Suprapubic skin (tissue), 4 donors: Measurements from ENCODE around the gene GHRH.
A peak's percentile ranks its signal among the peaks of the same experiment; 100 is the strongest.

Experiments
- CTCF ChIP-seq, 2 donors: fragments of 200-600 bp in 1 of 2; fragments of 450-650 bp in 1 of 2; sonication (generic) in 1 of 2; IDR thresholded peaks; one replicate each; pipeline ENCODE4 v1.5.1; 2016 to 2019; ENCODE audit warnings: antibody characterized with exemption in 2 of 2, mild to moderate bottlenecking in 1 of 2, moderate library complexity in 1 of 2
- POLR2A ChIP-seq, 2 donors: fragments of 450-650 bp; IDR thresholded peaks; one replicate each; pipeline ENCODE4 v1.6.1; 2017; ENCODE audit warnings: antibody characterized with exemption in 2 of 2, mild to moderate bottlenecking in 2 of 2, moderate library complexity in 2 of 2
- POLR2AphosphoS5 ChIP-seq, 3 donors: sonication (generic); formaldehyde crosslinking; IDR thresholded peaks; one replicate each; pipeline ENCODE4 v1.6.1; 2017; ENCODE audit warnings: antibody characterized with exemption in 3 of 3

- peak in 1 of 3 donors; percentile 26 for TF ChIP-seq POLR2AphosphoS5 (IDR thresholded peaks at IDR 0.05)
- no peak for TF ChIP-seq CTCF (IDR thresholded peaks at IDR 0.05)
- TF ChIP-seq POLR2A (IDR thresholded peaks at IDR 0.05), result no peak
Measured at GRCh38 chr20:37295595-37295994, 34.0 kb upstream of the GHRH start.
